H7 (cell line): ENCODE measurements around the gene CMIP. TPM values are rescaled to one million over a fixed set of nuclear protein-coding genes. Genes with fewer than 3 reads are reported as not detected.
"Not testable (repeated sequence)": the region's sequence is repeated elsewhere in the genome, so short reads cannot be mapped to it uniquely, and the experiment has no call there.

Source experiments
- DNase-seq: peaks from one replicate; pipeline ENCODE4 v3.0.0; 2012
- H3K27me3 ChIP-seq: 2 replicates; pipeline ENCODE4 v1.6.0; 2011; ENCODE audit warnings: mild to moderate bottlenecking, low read length; ENCODE audit not compliant: control insufficient read depth, insufficient read depth
- H3K36me3 ChIP-seq: replicated peaks from 2 replicates; pipeline ENCODE4 v1.5.1; 2011; ENCODE audit warnings: low read length; ENCODE audit not compliant: control insufficient read depth, insufficient read depth
- H3K4me3 ChIP-seq: 2 replicates; pipeline ENCODE4 v1.5.1; 2011; ENCODE audit warnings: low read depth, mild to moderate bottlenecking, control low read depth, low read length, moderate library complexity; ENCODE audit not compliant: insufficient read depth
- total RNA-seq: library from RNA; depleted of rRNA; stranded (reverse); fragments of >200 nt; shearing (Covaris generic); gene quantifications from 2 replicates; pipeline ENCODE4 v1.2.3, GENCODE V29; 2014

Gene CMIP
- total RNA-seq, 1 experiment from 2014 or later, result 13.1 TPM

DNA sequence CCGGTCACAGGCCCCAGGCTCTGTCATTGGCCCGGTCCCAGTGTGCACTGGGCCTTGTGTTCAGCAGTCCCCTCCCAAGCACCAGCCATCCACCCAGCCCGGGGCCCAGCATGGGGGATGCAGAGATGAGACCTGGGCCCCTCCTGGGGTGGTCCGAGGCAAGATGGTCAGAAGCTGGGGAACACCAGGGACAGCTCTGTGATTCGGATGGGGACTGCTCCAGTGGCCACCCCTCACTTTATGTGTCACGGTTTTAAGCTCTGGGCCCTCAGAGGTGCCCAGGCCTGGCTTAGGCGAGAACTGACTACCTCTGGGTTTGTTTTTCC, 242.5 kb downstream of the CMIP start:
- H3K4me3 ChIP-seq, result no peak overlapping the region
- H3K27me3 ChIP-seq, result no peaks in the 10 kb centered on the region
- DNase-seq, result no peak
- H3K36me3 ChIP-seq, result no peaks in the 10 kb centered on the region; the same call in none of the 2 replicates

DNA sequence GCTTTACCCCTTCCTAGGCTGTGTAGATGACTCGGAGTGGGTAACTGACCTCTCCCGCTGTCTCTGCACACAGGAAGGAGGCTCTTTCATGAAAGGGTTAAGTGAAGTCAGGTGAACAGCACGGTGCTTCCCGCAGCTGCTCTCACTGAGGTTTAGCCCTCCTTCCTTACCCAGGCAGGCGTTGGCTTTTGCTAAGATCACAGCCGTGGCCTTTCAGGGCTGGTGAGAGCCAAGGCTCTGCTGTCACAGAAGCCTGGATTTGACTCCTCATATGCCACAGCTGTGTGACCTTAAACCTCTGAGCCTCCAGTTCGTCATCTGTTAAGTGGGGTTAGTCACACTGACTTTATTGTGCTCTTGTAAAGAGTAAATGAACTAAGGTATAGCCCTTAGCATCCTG, 243.6 kb downstream of the CMIP start:
- Histone ChIP-seq H3K27me3 (no peaks in the 10 kb centered on the region), H3K36me3 (peaks cover 3% of the 10 kb centered on the region), H3K4me3 (no peak overlapping the region)
- no peak for DNase-seq

DNA sequence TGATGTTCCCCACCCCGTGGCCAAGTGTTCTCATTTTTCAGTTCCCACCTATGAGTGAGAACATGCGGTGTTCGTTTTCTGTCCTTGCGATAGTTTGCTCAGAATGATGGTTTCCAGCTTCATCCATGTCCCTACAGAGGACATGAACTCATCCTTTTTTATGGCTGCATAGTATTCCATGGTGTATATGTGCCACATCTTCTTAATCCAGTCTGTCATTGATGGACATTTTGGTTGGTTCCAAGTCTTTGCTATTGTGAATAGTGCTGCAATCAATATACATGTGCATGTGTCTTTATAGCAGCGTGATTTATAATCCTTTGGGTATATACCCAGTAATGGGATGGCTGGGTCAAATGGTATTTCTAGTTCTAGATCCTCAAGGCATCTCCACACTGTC, 244.2 kb downstream of the CMIP start:
- H3K27me3 ChIP-seq, H3K4me3 ChIP-seq, DNase-seq, H3K36me3 ChIP-seq: not testable (repeated sequence)

DNA sequence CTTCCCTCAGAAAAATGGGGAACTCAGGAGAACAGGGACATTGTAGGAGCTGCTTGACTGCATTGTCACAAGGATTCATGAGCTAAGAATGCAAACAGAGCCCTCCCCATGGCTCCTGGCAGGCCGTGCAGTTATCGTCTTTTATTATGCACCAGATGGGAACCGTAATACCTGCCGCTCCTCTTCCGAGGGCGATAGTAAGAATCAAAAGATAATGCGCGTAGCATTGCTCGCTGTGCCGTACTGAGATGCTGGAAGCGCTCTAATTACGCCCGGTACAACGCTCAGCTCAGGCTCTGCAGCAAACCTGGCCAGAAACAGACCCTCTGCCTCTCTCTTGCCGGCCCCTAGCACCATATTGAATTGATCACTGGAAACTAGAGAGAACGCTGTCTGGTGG, 247.4 kb downstream of the CMIP start:
- no peak for DNase-seq
- H3K27me3 ChIP-seq, result no peaks in the 10 kb centered on the region
- peaks cover 5% of the 10 kb centered on the region for H3K36me3 ChIP-seq
- no peak overlapping the region for H3K4me3 ChIP-seq

DNA sequence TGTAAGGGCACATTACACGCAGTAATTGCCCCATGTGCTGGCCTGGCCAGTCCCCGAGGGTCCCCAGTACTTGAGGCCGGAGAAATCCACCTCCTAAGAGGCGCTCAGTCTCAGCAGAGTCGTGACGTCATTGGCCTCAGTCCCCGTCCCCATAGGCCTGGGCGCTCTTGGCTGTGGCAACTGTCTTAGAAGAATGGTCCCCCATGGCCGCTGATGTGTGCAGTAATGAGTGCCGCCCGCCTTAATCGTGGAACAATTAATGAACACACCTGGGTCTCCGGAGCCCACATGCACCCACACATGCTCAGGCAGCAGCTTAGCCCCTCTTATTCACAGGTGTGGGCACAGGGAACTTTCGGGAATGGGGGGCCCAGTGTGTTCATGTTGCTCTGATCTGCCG, 248.0 kb downstream of the CMIP start:
- H3K36me3 ChIP-seq, result peaks cover 5% of the 10 kb centered on the region
- DNase-seq, result no peak

DNA sequence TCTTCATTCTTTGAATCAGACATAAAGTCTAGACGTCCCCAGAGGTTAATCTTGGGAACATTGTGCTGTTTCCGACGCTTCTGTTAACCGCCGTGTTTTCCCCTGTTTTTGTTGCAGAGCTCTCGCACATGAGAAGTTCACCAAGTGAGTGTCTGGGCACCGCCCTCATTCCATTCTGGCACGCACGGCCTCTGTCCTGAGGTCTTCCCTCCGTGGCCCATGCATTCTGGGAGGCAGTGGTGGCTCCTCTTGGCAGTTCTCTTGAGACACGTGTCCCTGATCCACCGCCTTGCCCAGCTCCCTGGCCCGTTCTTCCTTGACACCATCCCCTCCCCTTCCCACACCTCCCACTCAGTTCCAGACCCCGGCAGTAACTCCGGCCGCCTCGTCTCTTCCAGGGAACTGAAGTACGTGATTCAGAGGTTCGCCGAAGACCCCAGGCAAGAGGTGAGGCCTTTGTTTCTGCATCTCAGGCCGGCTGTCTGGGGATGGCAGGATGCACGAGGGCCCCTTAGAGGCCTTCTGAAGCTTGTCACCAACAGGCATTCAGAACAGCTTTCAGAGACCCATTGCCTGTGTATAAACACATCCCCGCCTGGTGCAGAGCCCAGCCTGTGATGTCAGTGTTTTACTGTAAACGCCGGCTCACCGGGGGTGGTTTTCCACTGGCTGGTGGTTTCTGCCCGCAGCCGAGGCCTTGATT, 248.6 kb downstream of the CMIP start:
- no peak for DNase-seq
- no peak overlapping the region for H3K4me3 ChIP-seq
- H3K36me3 ChIP-seq, result peaks cover 5% of the 10 kb centered on the region
- no peaks in the 10 kb centered on the region for H3K27me3 ChIP-seq

More for the DNA sequence above, 248.0 kb downstream of the CMIP start:
- Histone ChIP-seq H3K4me3 (no peak overlapping the region), H3K27me3 (no peaks in the 10 kb centered on the region)

DNA sequence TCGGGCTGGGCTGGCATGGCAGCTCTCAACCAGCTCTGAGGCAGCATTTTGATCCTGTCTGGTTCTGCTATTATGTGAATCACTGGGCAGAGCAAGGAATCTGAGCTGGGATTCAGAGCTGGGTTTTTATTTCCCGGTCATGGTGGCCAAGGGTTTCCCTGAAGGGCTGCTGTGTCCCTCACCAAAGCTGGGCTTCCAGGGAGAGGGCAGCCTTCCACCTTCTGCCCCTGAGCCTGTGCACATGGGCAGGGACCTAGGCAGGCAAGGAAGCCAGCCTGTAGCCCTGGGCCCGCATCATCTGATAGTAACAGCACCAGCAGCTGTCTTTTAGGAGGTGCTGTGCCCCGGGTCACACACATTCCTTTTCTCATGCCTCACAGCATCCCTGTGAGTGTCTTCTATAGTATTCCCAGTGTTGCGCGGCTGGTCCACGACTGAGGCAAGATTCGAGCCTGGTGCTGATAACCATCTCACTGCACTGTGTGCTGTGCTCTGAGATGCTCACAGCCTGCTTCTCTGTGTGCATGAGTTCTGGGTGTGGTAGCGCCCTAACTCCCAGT, 249.2 kb downstream of the CMIP start:
- Histone ChIP-seq H3K27me3 (no peaks in the 10 kb centered on the region), H3K36me3 (peaks cover 5% of the 10 kb centered on the region), H3K4me3 (no peak overlapping the region)
- no peak for DNase-seq

DNA sequence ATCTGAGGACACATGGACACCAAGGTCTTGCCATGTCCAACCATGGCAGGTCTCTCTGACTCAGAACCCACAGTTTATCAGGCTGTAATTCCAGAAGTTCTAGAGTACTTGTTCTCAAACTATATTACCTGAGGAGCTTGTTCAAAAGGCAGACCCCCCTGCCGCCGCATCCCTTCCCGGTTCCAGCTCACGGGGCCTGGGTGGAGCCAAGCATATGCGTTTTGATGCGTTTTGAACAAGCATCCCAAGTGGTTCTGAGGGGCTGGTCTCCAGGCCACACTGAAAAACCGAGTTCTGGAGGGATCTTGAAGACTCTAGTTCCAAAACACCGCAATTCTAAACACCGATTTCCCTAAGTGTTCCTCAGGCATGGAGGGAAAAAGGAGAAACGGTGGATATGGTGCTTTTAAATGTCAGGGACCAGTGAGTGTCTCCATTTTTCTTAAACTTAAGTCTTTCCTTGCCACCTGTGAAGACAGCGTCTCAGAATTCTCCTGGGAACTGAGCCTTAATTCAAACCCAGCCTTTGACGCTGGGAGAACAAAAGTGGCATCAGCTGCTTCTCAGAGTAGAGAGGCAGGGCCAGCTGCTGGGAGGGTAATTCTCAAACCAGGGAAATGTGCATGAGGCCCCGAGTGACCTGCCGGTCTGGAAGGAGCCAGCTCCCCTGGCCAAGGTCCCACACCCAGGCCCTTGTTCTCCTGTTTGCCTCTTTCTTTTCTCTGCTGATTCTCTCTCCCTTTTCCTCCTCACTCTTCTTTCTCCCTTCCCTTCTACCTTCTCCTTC, 250.1 kb downstream of the CMIP start:
- no peak overlapping the region for H3K4me3 ChIP-seq
- no peak for DNase-seq
- peaks cover 5% of the 10 kb centered on the region for H3K36me3 ChIP-seq
- H3K27me3 ChIP-seq, result no peaks in the 10 kb centered on the region

DNA sequence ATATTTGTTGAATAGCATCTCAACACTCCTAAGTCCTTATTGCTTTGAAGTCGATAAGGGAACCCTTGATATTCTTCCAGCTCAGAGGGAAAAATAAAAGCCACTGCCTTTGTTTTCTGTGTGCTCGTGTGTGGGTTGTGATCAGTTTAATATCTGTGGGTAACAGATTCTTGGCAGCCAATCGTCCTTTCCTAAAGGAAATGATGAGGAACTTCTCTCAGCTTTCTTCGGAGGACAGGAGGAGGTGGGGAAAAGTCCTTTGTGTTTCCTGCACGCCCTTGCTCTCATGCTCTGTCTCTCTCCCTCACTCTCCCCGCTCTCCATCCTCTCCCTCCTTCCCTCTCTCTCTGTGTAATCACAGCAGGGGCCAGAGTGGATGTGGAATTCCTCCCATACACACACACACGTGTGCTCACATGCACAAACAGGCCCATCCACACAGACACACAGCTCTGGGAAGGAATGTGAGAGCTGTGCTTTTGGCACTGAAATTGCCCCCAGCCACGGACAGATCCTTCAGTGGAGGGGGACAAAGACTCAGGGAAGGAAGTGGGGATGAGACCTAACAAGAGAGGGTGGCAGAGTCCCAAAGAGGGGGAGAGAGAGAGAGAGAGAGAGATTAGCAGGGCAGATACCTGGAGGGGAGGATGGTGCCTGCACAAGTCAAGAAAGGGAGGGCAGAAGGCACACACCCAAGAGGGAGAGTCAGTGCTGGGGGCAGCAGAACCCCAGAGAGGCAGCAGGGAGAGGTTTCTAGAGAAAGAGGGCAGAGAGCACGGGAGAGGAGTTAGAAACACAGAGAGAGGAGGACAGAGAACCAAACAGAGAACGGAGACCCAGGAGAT, 250.9 kb downstream of the CMIP start:
- Histone ChIP-seq H3K4me3 (no peak overlapping the region), H3K36me3 (peaks cover 5% of the 10 kb centered on the region), H3K27me3 (no peaks in the 10 kb centered on the region)
- DNase-seq, result no peak

DNA sequence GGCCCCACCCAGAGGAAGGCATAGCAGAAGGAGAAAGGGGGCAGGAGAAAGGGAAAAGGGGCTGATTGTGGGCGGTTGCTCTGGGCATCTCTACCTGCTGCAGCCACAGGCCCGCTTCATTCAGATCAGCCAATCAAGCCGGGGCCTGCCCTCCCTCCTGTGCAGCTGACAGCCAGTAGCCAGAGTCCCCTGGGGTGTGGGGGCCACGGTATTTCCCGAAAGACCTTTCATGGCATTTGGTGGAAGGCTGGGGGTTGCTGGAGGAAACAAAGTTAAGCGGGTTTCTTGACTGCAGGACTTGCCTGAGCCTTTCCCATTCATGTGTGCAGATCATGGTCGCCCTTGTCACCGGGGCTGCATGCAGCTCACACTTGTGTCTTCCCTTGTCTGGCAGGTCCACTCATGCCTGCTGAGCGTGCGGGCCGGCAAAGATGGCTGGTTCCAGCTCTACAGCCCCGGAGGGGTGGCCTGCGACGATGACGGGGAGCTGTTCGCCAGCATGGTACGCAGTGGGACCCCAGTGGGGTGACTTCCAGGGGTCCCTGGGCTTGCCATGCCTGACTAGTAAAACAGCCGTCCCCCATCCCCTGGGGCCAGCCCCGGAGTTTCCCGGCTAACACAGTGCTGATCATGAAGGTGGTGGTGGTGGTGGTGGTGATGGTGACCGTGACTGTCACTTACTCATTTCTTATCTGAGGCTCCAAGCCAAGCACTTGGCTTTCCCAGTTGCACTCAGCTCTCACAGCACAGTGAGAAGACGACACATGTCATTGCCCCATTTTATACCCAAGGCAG, 251.8 kb downstream of the CMIP start:
- peaks cover 5% of the 10 kb centered on the region for H3K36me3 ChIP-seq
- H3K27me3 ChIP-seq, result no peaks in the 10 kb centered on the region
- no peak for DNase-seq
- H3K4me3 ChIP-seq, result no peak overlapping the region

DNA sequence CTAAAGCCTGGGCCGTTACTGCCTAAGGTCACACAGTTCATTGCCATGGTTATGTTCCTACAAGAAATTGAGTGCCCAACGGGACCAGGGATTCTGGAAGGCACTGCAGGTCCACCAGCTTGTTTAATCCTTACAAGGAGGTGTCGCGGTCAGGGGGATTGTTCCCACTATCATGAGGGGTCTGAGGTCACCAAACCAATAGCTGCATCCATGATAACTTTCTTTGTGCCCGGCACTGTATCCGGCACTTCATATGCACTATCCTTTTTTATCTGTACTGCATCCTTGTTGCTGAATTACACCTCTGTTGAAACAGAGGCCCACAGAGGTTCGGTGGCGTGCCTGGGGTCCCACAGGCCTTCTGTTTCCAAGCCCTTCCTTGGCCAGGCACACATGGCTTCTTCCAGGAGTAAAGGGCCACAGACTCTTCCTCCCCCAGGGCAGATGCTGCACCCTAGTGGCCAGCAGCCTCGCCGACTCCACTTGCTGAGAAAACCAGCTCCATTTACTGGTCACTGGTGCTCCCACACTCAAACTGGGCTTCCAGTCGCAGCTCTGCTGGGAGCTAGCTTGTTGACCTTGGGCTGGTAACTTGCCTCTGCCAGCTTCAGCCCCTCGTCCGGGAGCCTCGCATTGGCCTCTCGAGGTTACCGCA, 252.5 kb downstream of the CMIP start:
- Histone ChIP-seq H3K36me3 (peaks cover 7% of the 10 kb centered on the region), H3K27me3 (no peaks in the 10 kb centered on the region), H3K4me3 (no peak overlapping the region)
- DNase-seq, result peak; percentile 94

DNA sequence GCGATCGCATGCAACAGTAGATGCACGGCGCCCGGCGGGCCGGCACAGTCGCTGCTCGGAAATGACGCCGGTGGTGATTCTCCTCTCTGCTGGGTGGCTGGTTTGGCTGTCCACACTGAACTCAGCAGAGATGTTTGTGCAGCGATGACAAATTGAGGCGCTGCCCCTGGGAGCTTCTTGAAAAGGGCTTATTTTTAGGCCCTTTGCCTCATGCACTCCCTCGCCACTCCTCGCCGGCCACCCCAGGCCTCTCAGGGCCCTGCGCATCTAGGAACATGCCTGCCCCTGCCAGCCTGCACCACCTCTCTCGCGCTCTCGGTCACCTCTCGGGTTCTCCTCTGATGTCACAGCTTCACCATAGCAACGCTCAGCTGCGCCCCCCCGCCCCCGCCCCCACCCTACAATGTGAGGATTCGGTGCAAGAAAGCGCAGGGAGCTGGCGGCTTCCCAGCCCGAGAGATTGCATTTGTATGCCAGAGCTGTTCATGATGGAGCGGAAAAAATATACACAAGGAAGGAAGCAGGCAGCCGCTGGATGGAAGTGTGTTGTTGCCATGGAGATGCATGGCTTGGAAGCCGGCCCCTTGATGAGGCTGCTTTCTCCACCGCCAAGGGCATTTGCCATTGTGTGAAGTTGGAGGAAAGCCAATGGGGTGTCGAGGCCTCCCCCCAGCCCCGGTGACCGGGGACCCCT, 253.2 kb downstream of the CMIP start:
- Histone ChIP-seq H3K36me3 (peaks cover 9% of the 10 kb centered on the region), H3K27me3 (no peaks in the 10 kb centered on the region), H3K4me3 (no peak overlapping the region)
- no peak for DNase-seq

DNA sequence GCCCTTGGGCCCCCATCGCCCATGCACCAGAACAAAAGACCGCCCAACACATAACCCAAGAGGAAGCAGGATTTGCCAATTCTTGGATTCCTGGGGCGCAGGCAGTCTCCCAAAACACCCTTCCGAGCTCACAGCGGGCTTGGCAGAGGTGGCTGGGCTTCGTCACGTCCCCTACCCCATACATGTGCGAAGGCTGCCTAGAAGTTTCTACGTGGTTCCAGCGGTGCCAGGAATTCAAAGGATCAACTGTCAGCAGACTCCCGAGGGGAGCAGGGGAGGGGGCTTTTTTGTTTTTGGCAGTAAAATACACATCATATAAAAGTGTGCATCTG, 253.7 kb downstream of the CMIP start:
- Histone ChIP-seq H3K4me3 (no peak overlapping the region), H3K27me3 (no peaks in the 10 kb centered on the region), H3K36me3 (peaks cover 9% of the 10 kb centered on the region)
- no peak for DNase-seq
